GM23338 (cell line): ENCODE measurements around the gene HSD11B1. TPM values are rescaled to one million over a fixed set of nuclear protein-coding genes. Genes with fewer than 3 reads are reported as not detected.

Experiments used
- ATAC-seq: fragments of 200-7000 bp; cut with Tn5 transposase; 3 replicates; pipeline ENCODE4 v1.9.1; 2020
- DNase-seq: peaks from one replicate; pipeline ENCODE4 v3.0.0-alpha.2; 2015; ENCODE audit warnings: low spot score
- H2AFZ ChIP-seq: fragments of 200-600 bp; sonication (generic); 2 replicates; pipeline ENCODE4 v1.8.0; 2016; ENCODE audit warnings: antibody characterized with exemption, mild to moderate bottlenecking, moderate library complexity
- H3F3A ChIP-seq: fragments of 200-600 bp; sonication (generic); replicated peaks from 2 replicates; pipeline ENCODE4 v1.8.0; 2017; ENCODE audit warnings: antibody characterized with exemption, mixed run types, low read depth
- H3K27ac ChIP-seq: fragments of 200-600 bp; sonication (generic); 2 replicates; pipeline ENCODE4 v1.6.1; 2016; ENCODE audit warnings: low read depth
- H3K27me3 ChIP-seq: fragments of 200-600 bp; sonication (generic); 2 replicates; pipeline ENCODE4 v1.8.0; 2016; ENCODE audit warnings: mild to moderate bottlenecking, mixed run types, moderate library complexity; ENCODE audit not compliant: insufficient read depth
- H3K36me3 ChIP-seq: fragments of 200-600 bp; sonication (generic); 2 replicates; pipeline ENCODE4 v1.8.0; 2016; ENCODE audit warnings: mild to moderate bottlenecking; ENCODE audit not compliant: insufficient read depth
- H3K4me1 ChIP-seq: fragments of 200-600 bp; sonication (generic); 2 replicates; pipeline ENCODE4 v1.8.0; 2016; ENCODE audit warnings: mild to moderate bottlenecking, moderate library complexity; ENCODE audit not compliant: insufficient read depth
- H3K4me2 ChIP-seq: fragments of 200-600 bp; sonication (generic); 2 replicates; pipeline ENCODE4 v1.7.1; 2017; ENCODE audit warnings: mixed run types
- H3K4me3 ChIP-seq: fragments of 200-600 bp; sonication (generic); 2 replicates; pipeline ENCODE4 v1.6.1; 2016; ENCODE audit warnings: mixed run types
- H3K79me2 ChIP-seq: fragments of 200-600 bp; sonication (generic); replicated peaks from 2 replicates; pipeline ENCODE4 v1.8.0; 2017; ENCODE audit warnings: mild to moderate bottlenecking; ENCODE audit not compliant: insufficient read depth
- H3K9me2 ChIP-seq: fragments of 200-600 bp; sonication (generic); 2 replicates; pipeline ENCODE4 v1.8.0; 2017; ENCODE audit not compliant: insufficient read depth
- H4K20me1 ChIP-seq: fragments of 200-600 bp; sonication (generic); replicated peaks from 2 replicates; pipeline ENCODE4 v1.8.0; 2017; ENCODE audit warnings: mild to moderate bottlenecking; ENCODE audit not compliant: insufficient read depth
- H3K27ac Mint-ChIP-seq: 2 replicates; pipeline ENCODE4 v1.8.0; 2020; ENCODE audit warnings: inconsistent platforms, mild to moderate bottlenecking, moderate library complexity, mixed read lengths
- H3K27me3 Mint-ChIP-seq: 3 replicates; pipeline ENCODE4 v1.8.0; 2022; ENCODE audit warnings: low read depth, mild to moderate bottlenecking, moderate library complexity, mixed read lengths, inconsistent platforms; ENCODE audit not compliant: insufficient read depth, poor library complexity
- H3K36me3 Mint-ChIP-seq: 3 replicates; pipeline ENCODE4 v1.8.0; 2021; ENCODE audit warnings: low read depth, mild to moderate bottlenecking, inconsistent platforms, moderate library complexity, mixed read lengths
- H3K4me1 Mint-ChIP-seq: 3 replicates; pipeline ENCODE4 v1.8.0; 2020; ENCODE audit warnings: mild to moderate bottlenecking, inconsistent platforms, mixed read lengths
- H3K4me3 Mint-ChIP-seq: 3 replicates; pipeline ENCODE4 v1.8.0; 2021; ENCODE audit warnings: moderate library complexity, mild to moderate bottlenecking, inconsistent platforms, mixed read lengths
- H3K9me3 Mint-ChIP-seq: 3 replicates; pipeline ENCODE4 v1.8.0; 2020; ENCODE audit warnings: moderate library complexity, mild to moderate bottlenecking, inconsistent platforms, mixed read lengths
- CREB1 ChIP-seq: fragments of 250-450 bp; sonication (Bioruptor Pico); IDR thresholded peaks from 2 replicates; pipeline ENCODE4 v1.5.0; 2020; ENCODE audit warnings: low read depth, mild to moderate bottlenecking, moderate library complexity
- NANOG ChIP-seq: IDR thresholded peaks from 2 replicates; pipeline ENCODE4 v1.6.1; 2016; ENCODE audit warnings: antibody characterized with exemption, borderline replicate concordance
- POLR2AphosphoS5 ChIP-seq: IDR thresholded peaks from 2 replicates; pipeline ENCODE4 v1.6.1; 2016; ENCODE audit warnings: antibody characterized with exemption, low read depth
- STAT1 ChIP-seq: IDR thresholded peaks from one replicate; pipeline ENCODE4 v1.6.1; 2016; ENCODE audit warnings: antibody characterized with exemption; ENCODE audit not compliant: unreplicated experiment
- ZNF114 ChIP-seq: fragments of 250-450 bp; sonication (Bioruptor Pico); IDR thresholded peaks from 2 replicates; pipeline ENCODE4 v1.5.0; 2020; ENCODE audit warnings: mild to moderate bottlenecking, moderate library complexity
- ZNF331 ChIP-seq: fragments of 250-450 bp; sonication (Bioruptor Pico); IDR thresholded peaks from 2 replicates; pipeline ENCODE4 v1.5.0; 2020; ENCODE audit warnings: low read depth, mild to moderate bottlenecking, moderate library complexity
- polyA plus RNA-seq: library from polyadenylated mRNA; unstranded; fragments of >200 nt; fragmentation: Nextera tagmentation; extraction: Ambion mirVana; gene quantifications from 2 replicates; pipeline ENCODE4 v1.2.1, GENCODE V29; 2016
- total RNA-seq: library from RNA; depleted of rRNA; stranded (reverse); fragments of >200 nt; shearing (Covaris generic); gene quantifications from 2 replicates; pipeline ENCODE4 v1.2.3, GENCODE V29; 2014
- TF ChIP-seq, protein P1 (sequence below): IDR thresholded peaks from one replicate; pipeline ENCODE4 v1.6.1; 2018; ENCODE audit warnings: antibody characterized with exemption; ENCODE audit not compliant: unreplicated experiment
- TF ChIP-seq, protein P2 (sequence below): IDR thresholded peaks from 2 replicates; pipeline ENCODE4 v1.6.1; 2016; ENCODE audit warnings: antibody characterized with exemption
- TF ChIP-seq, protein P3 (sequence below), 2 experiments: fragments of 200-600 bp in 1 of 2; sonication (generic) in 1 of 2; conservative IDR thresholded peaks; 2 replicates each; pipeline versions ENCODE4 v1.5.1 to v1.6.1; 2016 to 2017; ENCODE audit warnings: antibody characterized with exemption in 2 of 2, low read depth in 2 of 2, mild to moderate bottlenecking in 2 of 2, moderate library complexity in 1 of 2
- TF ChIP-seq, protein P4 (sequence below): fragments of 250-450 bp; sonication (Bioruptor Pico); IDR thresholded peaks from 2 replicates; pipeline ENCODE4 v1.5.0; 2020; ENCODE audit warnings: mild to moderate bottlenecking, moderate library complexity

HSD11B1 gene
- total and polyA plus RNA-seq, 2 experiments from 2014 or later = not detected

DNA sequence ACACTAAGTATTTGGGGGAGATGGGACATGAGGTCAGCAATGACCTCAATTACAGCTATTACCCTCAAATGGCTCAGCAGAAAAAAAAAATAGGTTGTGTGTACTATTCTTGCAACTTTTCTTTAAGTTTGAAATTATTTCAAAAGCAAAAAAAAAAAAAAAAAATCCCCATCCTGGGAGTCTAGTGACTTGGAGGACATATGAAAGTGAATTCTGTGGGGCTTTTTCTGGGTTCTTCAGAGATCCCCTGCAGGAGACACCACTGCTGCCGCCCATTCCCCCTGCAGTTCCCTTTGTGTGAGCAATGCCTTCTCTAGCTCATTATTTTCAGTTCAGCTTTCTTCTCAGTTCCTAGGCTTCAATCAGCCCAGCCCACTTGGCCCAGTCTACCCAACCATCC is 16.7 kb downstream of the HSD11B1 start:
- no peak overlapping the region for H3K4me3 ChIP-seq
- H3K27me3 ChIP-seq = no peaks in the 10 kb centered on the region
- H3K27ac Mint-ChIP-seq = no peak overlapping the region
- peaks cover 6% of the 10 kb centered on the region; the same call in 1 of the 2 replicates for H3K9me2 ChIP-seq
- no peaks in the 10 kb centered on the region for H3F3A ChIP-seq
- no peak overlapping the region for H2AFZ ChIP-seq
- H3K27ac ChIP-seq = no peak overlapping the region
- no peaks in the 10 kb centered on the region for H3K4me1 ChIP-seq
- H3K27me3 Mint-ChIP-seq = no peaks in the 10 kb centered on the region
- no peak overlapping the region for H3K4me2 ChIP-seq
- TF ChIP-seq ZNF114 (CRISPR knock-in tag) (no peak), STAT1 (no peak)
- TF ChIP-seq, protein P1, sequence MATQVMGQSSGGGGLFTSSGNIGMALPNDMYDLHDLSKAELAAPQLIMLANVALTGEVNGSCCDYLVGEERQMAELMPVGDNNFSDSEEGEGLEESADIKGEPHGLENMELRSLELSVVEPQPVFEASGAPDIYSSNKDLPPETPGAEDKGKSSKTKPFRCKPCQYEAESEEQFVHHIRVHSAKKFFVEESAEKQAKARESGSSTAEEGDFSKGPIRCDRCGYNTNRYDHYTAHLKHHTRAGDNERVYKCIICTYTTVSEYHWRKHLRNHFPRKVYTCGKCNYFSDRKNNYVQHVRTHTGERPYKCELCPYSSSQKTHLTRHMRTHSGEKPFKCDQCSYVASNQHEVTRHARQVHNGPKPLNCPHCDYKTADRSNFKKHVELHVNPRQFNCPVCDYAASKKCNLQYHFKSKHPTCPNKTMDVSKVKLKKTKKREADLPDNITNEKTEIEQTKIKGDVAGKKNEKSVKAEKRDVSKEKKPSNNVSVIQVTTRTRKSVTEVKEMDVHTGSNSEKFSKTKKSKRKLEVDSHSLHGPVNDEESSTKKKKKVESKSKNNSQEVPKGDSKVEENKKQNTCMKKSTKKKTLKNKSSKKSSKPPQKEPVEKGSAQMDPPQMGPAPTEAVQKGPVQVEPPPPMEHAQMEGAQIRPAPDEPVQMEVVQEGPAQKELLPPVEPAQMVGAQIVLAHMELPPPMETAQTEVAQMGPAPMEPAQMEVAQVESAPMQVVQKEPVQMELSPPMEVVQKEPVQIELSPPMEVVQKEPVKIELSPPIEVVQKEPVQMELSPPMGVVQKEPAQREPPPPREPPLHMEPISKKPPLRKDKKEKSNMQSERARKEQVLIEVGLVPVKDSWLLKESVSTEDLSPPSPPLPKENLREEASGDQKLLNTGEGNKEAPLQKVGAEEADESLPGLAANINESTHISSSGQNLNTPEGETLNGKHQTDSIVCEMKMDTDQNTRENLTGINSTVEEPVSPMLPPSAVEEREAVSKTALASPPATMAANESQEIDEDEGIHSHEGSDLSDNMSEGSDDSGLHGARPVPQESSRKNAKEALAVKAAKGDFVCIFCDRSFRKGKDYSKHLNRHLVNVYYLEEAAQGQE = no peak
- DNase-seq = no peak
- no peaks in the 10 kb centered on the region for H3K36me3 Mint-ChIP-seq
- ATAC-seq = no peak
- H3K9me3 Mint-ChIP-seq = no peaks in the 10 kb centered on the region
- H3K4me3 Mint-ChIP-seq = no peak overlapping the region
- H4K20me1 ChIP-seq = no peaks in the 10 kb centered on the region
- H3K4me1 Mint-ChIP-seq = no peaks in the 10 kb centered on the region
- no peaks in the 10 kb centered on the region for H3K79me2 ChIP-seq
- no peaks in the 10 kb centered on the region for H3K36me3 ChIP-seq

DNA sequence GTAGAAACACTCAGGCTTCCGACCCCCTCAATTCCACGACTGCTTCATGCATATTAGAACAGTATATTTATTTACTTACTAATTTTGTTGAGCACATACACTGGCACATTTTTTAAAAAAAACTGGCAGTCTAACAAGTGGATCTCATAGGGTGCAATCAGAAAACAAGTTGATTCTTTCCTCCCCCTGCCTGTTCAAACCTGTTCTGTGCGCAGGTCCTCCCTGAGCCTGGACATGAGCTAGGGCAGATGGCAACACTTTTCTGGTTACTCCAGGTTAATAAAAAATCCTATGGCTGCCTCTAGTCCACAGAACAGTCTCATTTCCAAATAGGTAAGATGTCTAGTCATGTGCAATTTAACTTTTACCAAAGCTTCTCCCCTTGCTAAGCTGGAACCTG is 18.6 kb downstream of the HSD11B1 start:
- peaks cover 6% of the 10 kb centered on the region; the same call in 1 of the 2 replicates for H3K9me2 ChIP-seq
- H3K4me2 ChIP-seq = no peak overlapping the region
- H4K20me1 ChIP-seq = no peaks in the 10 kb centered on the region
- H2AFZ ChIP-seq = no peak overlapping the region
- H3K27ac Mint-ChIP-seq = no peak overlapping the region
- H3K4me3 Mint-ChIP-seq = no peak overlapping the region
- H3K79me2 ChIP-seq = no peaks in the 10 kb centered on the region
- no peak overlapping the region for H3K4me3 ChIP-seq
- no peaks in the 10 kb centered on the region for H3K9me3 Mint-ChIP-seq
- ATAC-seq = no peak
- H3K4me1 Mint-ChIP-seq = no peaks in the 10 kb centered on the region
- no peaks in the 10 kb centered on the region for H3F3A ChIP-seq
- no peaks in the 10 kb centered on the region for H3K4me1 ChIP-seq
- H3K27me3 Mint-ChIP-seq = no peaks in the 10 kb centered on the region
- no peaks in the 10 kb centered on the region for H3K36me3 ChIP-seq
- no peak overlapping the region for H3K27ac ChIP-seq
- H3K36me3 Mint-ChIP-seq = no peaks in the 10 kb centered on the region
- no peak for DNase-seq
- H3K27me3 ChIP-seq = no peaks in the 10 kb centered on the region
- TF ChIP-seq ZNF331 (CRISPR knock-in tag) = no peak
- TF ChIP-seq NANOG = no peak
- TF ChIP-seq, protein P2, sequence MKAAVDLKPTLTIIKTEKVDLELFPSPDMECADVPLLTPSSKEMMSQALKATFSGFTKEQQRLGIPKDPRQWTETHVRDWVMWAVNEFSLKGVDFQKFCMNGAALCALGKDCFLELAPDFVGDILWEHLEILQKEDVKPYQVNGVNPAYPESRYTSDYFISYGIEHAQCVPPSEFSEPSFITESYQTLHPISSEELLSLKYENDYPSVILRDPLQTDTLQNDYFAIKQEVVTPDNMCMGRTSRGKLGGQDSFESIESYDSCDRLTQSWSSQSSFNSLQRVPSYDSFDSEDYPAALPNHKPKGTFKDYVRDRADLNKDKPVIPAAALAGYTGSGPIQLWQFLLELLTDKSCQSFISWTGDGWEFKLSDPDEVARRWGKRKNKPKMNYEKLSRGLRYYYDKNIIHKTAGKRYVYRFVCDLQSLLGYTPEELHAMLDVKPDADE = no peak
- TF ChIP-seq, protein P3, sequence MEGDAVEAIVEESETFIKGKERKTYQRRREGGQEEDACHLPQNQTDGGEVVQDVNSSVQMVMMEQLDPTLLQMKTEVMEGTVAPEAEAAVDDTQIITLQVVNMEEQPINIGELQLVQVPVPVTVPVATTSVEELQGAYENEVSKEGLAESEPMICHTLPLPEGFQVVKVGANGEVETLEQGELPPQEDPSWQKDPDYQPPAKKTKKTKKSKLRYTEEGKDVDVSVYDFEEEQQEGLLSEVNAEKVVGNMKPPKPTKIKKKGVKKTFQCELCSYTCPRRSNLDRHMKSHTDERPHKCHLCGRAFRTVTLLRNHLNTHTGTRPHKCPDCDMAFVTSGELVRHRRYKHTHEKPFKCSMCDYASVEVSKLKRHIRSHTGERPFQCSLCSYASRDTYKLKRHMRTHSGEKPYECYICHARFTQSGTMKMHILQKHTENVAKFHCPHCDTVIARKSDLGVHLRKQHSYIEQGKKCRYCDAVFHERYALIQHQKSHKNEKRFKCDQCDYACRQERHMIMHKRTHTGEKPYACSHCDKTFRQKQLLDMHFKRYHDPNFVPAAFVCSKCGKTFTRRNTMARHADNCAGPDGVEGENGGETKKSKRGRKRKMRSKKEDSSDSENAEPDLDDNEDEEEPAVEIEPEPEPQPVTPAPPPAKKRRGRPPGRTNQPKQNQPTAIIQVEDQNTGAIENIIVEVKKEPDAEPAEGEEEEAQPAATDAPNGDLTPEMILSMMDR (conservative IDR thresholded peaks at IDR 0.05; ENCODE audit: low read depth in 2 of 2) = no peak
- no peak for TF ChIP-seq POLR2AphosphoS5
- TF ChIP-seq, protein P4, sequence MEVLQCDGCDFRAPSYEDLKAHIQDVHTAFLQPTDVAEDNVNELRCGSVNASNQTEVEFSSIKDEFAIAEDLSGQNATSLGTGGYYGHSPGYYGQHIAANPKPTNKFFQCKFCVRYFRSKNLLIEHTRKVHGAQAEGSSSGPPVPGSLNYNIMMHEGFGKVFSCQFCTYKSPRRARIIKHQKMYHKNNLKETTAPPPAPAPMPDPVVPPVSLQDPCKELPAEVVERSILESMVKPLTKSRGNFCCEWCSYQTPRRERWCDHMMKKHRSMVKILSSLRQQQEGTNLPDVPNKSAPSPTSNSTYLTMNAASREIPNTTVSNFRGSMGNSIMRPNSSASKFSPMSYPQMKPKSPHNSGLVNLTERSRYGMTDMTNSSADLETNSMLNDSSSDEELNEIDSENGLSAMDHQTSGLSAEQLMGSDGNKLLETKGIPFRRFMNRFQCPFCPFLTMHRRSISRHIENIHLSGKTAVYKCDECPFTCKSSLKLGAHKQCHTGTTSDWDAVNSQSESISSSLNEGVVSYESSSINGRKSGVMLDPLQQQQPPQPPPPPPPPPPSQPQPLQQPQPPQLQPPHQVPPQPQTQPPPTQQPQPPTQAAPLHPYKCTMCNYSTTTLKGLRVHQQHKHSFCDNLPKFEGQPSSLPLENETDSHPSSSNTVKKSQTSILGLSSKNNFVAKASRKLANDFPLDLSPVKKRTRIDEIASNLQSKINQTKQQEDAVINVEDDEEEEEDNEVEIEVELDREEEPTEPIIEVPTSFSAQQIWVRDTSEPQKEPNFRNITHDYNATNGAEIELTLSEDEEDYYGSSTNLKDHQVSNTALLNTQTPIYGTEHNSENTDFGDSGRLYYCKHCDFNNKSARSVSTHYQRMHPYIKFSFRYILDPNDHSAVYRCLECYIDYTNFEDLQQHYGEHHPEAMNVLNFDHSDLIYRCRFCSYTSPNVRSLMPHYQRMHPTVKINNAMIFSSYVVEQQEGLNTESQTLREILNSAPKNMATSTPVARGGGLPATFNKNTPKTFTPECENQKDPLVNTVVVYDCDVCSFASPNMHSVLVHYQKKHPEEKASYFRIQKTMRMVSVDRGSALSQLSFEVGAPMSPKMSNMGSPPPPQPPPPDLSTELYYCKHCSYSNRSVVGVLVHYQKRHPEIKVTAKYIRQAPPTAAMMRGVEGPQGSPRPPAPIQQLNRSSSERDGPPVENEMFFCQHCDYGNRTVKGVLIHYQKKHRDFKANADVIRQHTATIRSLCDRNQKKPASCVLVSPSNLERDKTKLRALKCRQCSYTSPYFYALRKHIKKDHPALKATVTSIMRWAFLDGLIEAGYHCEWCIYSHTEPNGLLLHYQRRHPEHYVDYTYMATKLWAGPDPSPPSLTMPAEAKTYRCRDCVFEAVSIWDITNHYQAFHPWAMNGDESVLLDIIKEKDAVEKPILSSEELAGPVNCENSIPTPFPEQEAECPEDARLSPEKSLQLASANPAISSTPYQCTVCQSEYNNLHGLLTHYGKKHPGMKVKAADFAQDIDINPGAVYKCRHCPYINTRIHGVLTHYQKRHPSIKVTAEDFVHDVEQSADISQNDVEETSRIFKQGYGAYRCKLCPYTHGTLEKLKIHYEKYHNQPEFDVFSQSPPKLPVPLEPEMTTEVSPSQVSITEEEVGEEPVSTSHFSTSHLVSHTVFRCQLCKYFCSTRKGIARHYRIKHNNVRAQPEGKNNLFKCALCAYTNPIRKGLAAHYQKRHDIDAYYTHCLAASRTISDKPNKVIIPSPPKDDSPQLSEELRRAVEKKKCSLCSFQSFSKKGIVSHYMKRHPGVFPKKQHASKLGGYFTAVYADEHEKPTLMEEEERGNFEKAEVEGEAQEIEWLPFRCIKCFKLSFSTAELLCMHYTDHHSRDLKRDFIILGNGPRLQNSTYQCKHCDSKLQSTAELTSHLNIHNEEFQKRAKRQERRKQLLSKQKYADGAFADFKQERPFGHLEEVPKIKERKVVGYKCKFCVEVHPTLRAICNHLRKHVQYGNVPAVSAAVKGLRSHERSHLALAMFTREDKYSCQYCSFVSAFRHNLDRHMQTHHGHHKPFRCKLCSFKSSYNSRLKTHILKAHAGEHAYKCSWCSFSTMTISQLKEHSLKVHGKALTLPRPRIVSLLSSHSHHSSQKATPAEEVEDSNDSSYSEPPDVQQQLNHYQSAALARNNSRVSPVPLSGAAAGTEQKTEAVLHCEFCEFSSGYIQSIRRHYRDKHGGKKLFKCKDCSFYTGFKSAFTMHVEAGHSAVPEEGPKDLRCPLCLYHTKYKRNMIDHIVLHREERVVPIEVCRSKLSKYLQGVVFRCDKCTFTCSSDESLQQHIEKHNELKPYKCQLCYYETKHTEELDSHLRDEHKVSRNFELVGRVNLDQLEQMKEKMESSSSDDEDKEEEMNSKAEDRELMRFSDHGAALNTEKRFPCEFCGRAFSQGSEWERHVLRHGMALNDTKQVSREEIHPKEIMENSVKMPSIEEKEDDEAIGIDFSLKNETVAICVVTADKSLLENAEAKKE (CRISPR knock-in tag) = no peak
- no peak for TF ChIP-seq ZNF114 (CRISPR knock-in tag)
- no peak for TF ChIP-seq CREB1 (CRISPR knock-in tag)
